Measurements from ENCODE around the gene ZNF235.
"Not testable (repeated sequence)": the region's sequence is repeated elsewhere in the genome, so short reads cannot be mapped to it uniquely, and the experiment has no call there.

The ZNF235 gene

GRCh38 chr19:44255705-44256411 lies 49.0 kb downstream of the ZNF235 start:
- no peak for DNase-seq

GRCh38 chr19:44254496-44254895 lies 50.3 kb downstream of the ZNF235 start:
- DNase-seq = no peak

- not testable (repeated sequence) for DNase-seq
Measured at GRCh38 chr19:44253392-44253791, 51.4 kb downstream of the ZNF235 start.

GRCh38 chr19:44252332-44252731 lies 52.5 kb downstream of the ZNF235 start:
- DNase-seq = not testable (repeated sequence)

- no peak for DNase-seq
Measured at GRCh38 chr19:44236384-44236783, 68.4 kb downstream of the ZNF235 start.

All from GDM1 (cell line).